Measurements from ENCODE around the gene ELMO1.

- TF ChIP-seq TARDBP (IDR thresholded peaks at IDR 0.05) (no peak), L3MBTL2 (conservative IDR thresholded peaks at IDR 0.05) (no peak), FOXA1 (IDR thresholded peaks at IDR 0.05) (no peak), FOXK2 (IDR thresholded peaks at IDR 0.05) (no peak), SUZ12 (IDR thresholded peaks at IDR 0.05) (no peak), BHLHE40 (IDR thresholded peaks at IDR 0.05; ENCODE audit: borderline replicate concordance) (no peak), PKNOX1 (IDR thresholded peaks at IDR 0.05) (no peak), SP1 (IDR thresholded peaks at IDR 0.05) (no peak), ZNF384 (IDR thresholded peaks at IDR 0.05) (no peak), ELF4 (IDR thresholded peaks at IDR 0.05) (no peak), ARNT (IDR thresholded peaks at IDR 0.05) (no peak), FOXM1 (IDR thresholded peaks at IDR 0.05; ENCODE audit: borderline replicate concordance) (no peak), LEF1 (IDR thresholded peaks at IDR 0.05; ENCODE audit: borderline replicate concordance) (no peak)
These were observed 402.9 kb downstream of the ELMO1 start for GRCh38 chr7:37045681-37046179.
